ENCODE measurements around the gene CPSF3. TPM values are rescaled to one million over a fixed set of nuclear protein-coding genes. Genes with fewer than 3 reads are reported as not detected.
"Not testable (repeated sequence)": the region's sequence is repeated elsewhere in the genome, so short reads cannot be mapped to it uniquely, and the experiment has no call there.

CPSF3 gene
- total and polyA plus RNA-seq, 2 experiments from 2014 or later = 39.6 to 40.3 TPM

DNA sequence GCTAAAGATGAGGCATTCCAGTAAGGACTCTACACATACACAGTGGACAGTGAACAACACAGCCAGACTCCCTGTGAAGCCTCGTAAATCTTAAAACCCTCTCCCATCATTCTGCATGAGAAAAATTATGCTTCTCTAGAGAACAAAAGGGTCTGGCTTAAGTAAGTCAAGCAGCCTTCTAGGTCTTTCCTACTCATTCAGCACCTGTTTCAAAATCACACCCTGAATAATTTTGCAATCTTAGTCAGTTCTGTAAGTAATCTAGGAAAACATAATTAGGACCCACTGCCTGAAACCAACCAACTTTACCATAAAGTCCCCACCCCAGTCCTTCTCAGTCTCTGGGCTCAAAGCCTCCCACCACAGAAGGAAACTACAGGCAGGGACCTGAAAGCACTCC, 70.6 kb downstream of the CPSF3 start:
- no peaks in the 10 kb centered on the region for H3K9me2 ChIP-seq (ENCODE audit: insufficient read depth)
- peaks cover 51% of the 10 kb centered on the region for H3K36me3 ChIP-seq (ENCODE audit: low read depth)
- no peak overlapping the region for H2AFZ ChIP-seq
- no peak overlapping the region for H3K9ac ChIP-seq
- WGBS, 2 experiments (ENCODE audit: low coverage in 1 of 2, low lambda C conversion rate in 2 of 2, missing lambda C conversion rate in 2 of 2) = 76 to 79% methylated on average over 1 of the region's 1 CpG
- H4K20me1 ChIP-seq (ENCODE audit: insufficient read depth) = no peaks in the 10 kb centered on the region
- no peaks in the 10 kb centered on the region for H3K9me3 ChIP-seq (ENCODE audit: low read depth)
- H3F3A ChIP-seq (ENCODE audit: insufficient read depth) = peaks cover 37% of the 10 kb centered on the region
- no peak overlapping the region for H3K4me3 ChIP-seq
- H3K4me2 ChIP-seq (ENCODE audit: unreplicated experiment) = no peak overlapping the region
- TF ChIP-seq EZH2 (IDR thresholded peaks at IDR 0.05; ENCODE audit: insufficient read depth, poor library complexity, severe bottlenecking) = no peak
- TF ChIP-seq EZH2phosphoT487 (IDR thresholded peaks at IDR 0.05; ENCODE audit: insufficient read depth, low read depth) = no peak
- no peaks in the 10 kb centered on the region for H3K27me3 ChIP-seq (replicated peaks; ENCODE audit: insufficient read depth)
- 0 out of 2 replicates have a peak, but pooled peaks cover 20% of the 10 kb centered on the region for H3K79me2 ChIP-seq (ENCODE audit: insufficient read depth)
- no peak overlapping the region for H3K27ac ChIP-seq
- peaks cover 23% of the 10 kb centered on the region for H3K4me1 ChIP-seq (ENCODE audit: insufficient read depth)
- in situ Hi-C loops (cut with MboI) = no loop called here
- no peak for DNase-seq

GRCh38 chr2:9497017-9497416, 73.6 kb downstream of the CPSF3 start:
- no peaks in the 10 kb centered on the region for H4K20me1 ChIP-seq (ENCODE audit: insufficient read depth)
- no peak overlapping the region for H3K27ac ChIP-seq
- peaks cover 29% of the 10 kb centered on the region; the same call in 1 of the 2 replicates for H3K79me2 ChIP-seq (ENCODE audit: insufficient read depth)
- H3K36me3 ChIP-seq (ENCODE audit: low read depth) = peaks cover 56% of the 10 kb centered on the region
- no peak for DNase-seq
- no peak overlapping the region for H2AFZ ChIP-seq
- H3K4me2 ChIP-seq (ENCODE audit: unreplicated experiment) = no peak overlapping the region
- H3K9me2 ChIP-seq (ENCODE audit: insufficient read depth) = no peaks in the 10 kb centered on the region
- no peaks in the 10 kb centered on the region for H3K27me3 ChIP-seq (replicated peaks; ENCODE audit: insufficient read depth)
- peaks cover 18% of the 10 kb centered on the region for H3K4me1 ChIP-seq (ENCODE audit: insufficient read depth)
- no peaks in the 10 kb centered on the region for H3K9me3 ChIP-seq (ENCODE audit: low read depth)
- H3K4me3 ChIP-seq = no peak overlapping the region
- H3F3A ChIP-seq (ENCODE audit: insufficient read depth) = peaks cover 25% of the 10 kb centered on the region
- WGBS, 2 experiments (ENCODE audit: low coverage in 1 of 2, low lambda C conversion rate in 2 of 2, missing lambda C conversion rate in 2 of 2) = 96 to 100% methylated on average over 4 of the region's 4 CpGs
- no peak overlapping the region for H3K9ac ChIP-seq
- TF ChIP-seq EZH2 (IDR thresholded peaks at IDR 0.05; ENCODE audit: insufficient read depth, poor library complexity, severe bottlenecking) (no peak), EZH2phosphoT487 (IDR thresholded peaks at IDR 0.05; ENCODE audit: insufficient read depth, low read depth) (no peak)
- in situ Hi-C loops (cut with MboI) = no loop called here

DNA sequence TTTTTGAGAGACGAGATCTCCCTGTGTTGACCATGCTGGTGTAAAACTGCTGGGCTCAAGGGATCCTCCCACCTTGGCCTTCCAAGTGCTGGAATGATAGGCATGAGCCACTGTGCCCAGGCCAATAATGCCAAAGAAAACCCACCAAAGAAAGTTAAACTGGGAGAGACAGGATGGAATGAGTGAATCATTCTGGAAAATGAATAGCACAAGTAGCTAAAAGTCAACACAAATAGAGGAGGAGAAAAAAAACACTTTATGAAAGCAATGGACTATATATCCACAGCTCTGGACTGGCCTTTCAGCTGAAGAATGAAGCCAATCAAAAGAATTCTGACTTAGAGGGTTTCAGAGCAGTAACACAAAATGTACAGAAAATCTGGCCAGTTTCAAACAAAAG, 74.8 kb downstream of the CPSF3 start:
- no peak overlapping the region for H3K4me3 ChIP-seq
- H3K27ac ChIP-seq = peak overlapping the region; percentile 14
- peak overlapping the region; percentile 62 for H3K4me2 ChIP-seq (ENCODE audit: unreplicated experiment)
- no peak for TF ChIP-seq EZH2 (IDR thresholded peaks at IDR 0.05; ENCODE audit: insufficient read depth, poor library complexity, severe bottlenecking)
- TF ChIP-seq EZH2phosphoT487 (IDR thresholded peaks at IDR 0.05; ENCODE audit: insufficient read depth, low read depth) = no peak
- peaks cover 13% of the 10 kb centered on the region for H3K4me1 ChIP-seq (ENCODE audit: insufficient read depth)
- peaks cover 14% of the 10 kb centered on the region for H3F3A ChIP-seq (ENCODE audit: insufficient read depth)
- H3K9me2 ChIP-seq (ENCODE audit: insufficient read depth) = no peaks in the 10 kb centered on the region
- H3K9me3 ChIP-seq (ENCODE audit: low read depth) = no peaks in the 10 kb centered on the region
- H2AFZ ChIP-seq = no peak overlapping the region
- no peaks in the 10 kb centered on the region for H4K20me1 ChIP-seq (ENCODE audit: insufficient read depth)
- H3K9ac ChIP-seq = no peak overlapping the region
- H3K79me2 ChIP-seq (ENCODE audit: insufficient read depth) = peaks cover 24% of the 10 kb centered on the region; the same call in 1 of the 2 replicates
- no peaks in the 10 kb centered on the region for H3K27me3 ChIP-seq (replicated peaks; ENCODE audit: insufficient read depth)
- in situ Hi-C loops (cut with MboI) = no loop called here
- peak; percentile 43 for DNase-seq
- peaks cover 44% of the 10 kb centered on the region for H3K36me3 ChIP-seq (ENCODE audit: low read depth)
- WGBS, 2 experiments (ENCODE audit: low coverage in 1 of 2, low lambda C conversion rate in 2 of 2, missing lambda C conversion rate in 2 of 2) = 57 to 64% methylated on average over 1 of the region's 1 CpG

GRCh38 chr2:9508931-9509330, 85.5 kb downstream of the CPSF3 start:
- Histone ChIP-seq H3K9me3 (ENCODE audit: low read depth) (no peaks in the 10 kb centered on the region), H3F3A (ENCODE audit: insufficient read depth) (0 out of 2 replicates have a peak, but pooled peaks cover 8% of the 10 kb centered on the region), H3K27ac (no peak overlapping the region), H3K4me2 (ENCODE audit: unreplicated experiment) (no peak overlapping the region), H4K20me1 (ENCODE audit: insufficient read depth) (no peaks in the 10 kb centered on the region), H3K4me3 (no peak overlapping the region), H3K36me3 (ENCODE audit: low read depth) (peaks cover 55% of the 10 kb centered on the region), H3K4me1 (ENCODE audit: insufficient read depth) (no peaks in the 10 kb centered on the region), H3K79me2 (ENCODE audit: insufficient read depth) (peaks cover 4% of the 10 kb centered on the region; the same call in 1 of the 2 replicates), H3K9me2 (ENCODE audit: insufficient read depth) (no peaks in the 10 kb centered on the region), H3K27me3 (replicated peaks; ENCODE audit: insufficient read depth) (no peaks in the 10 kb centered on the region), H3K9ac (no peak overlapping the region), H2AFZ (no peak overlapping the region)
- in situ Hi-C loops (cut with MboI) = no loop called here
- DNase-seq = no peak
- WGBS, 2 experiments (ENCODE audit: low coverage in 1 of 2, low lambda C conversion rate in 2 of 2, missing lambda C conversion rate in 2 of 2) = 0 to 9% methylated on average over 1 of the region's 1 CpG
- TF ChIP-seq EZH2 (IDR thresholded peaks at IDR 0.05; ENCODE audit: insufficient read depth, poor library complexity, severe bottlenecking) = no peak
- no peak for TF ChIP-seq EZH2phosphoT487 (IDR thresholded peaks at IDR 0.05; ENCODE audit: insufficient read depth, low read depth)

GRCh38 chr2:9513946-9514345, 90.5 kb downstream of the CPSF3 start:
- H3K9ac ChIP-seq; H2AFZ ChIP-seq; H3K4me1 ChIP-seq (ENCODE audit: insufficient read depth); H3K9me3 ChIP-seq (ENCODE audit: low read depth); H4K20me1 ChIP-seq (ENCODE audit: insufficient read depth); H3K27ac ChIP-seq; H3K4me2 ChIP-seq (ENCODE audit: unreplicated experiment); H3K79me2 ChIP-seq (ENCODE audit: insufficient read depth); in situ Hi-C loops (cut with MboI); H3K27me3 ChIP-seq (replicated peaks; ENCODE audit: insufficient read depth); H3F3A ChIP-seq (ENCODE audit: insufficient read depth); H3K4me3 ChIP-seq; DNase-seq; H3K9me2 ChIP-seq (ENCODE audit: insufficient read depth): not testable (repeated sequence)
- 82 to 97% methylated on average over 3 of the region's 3 CpGs for WGBS, 2 experiments (ENCODE audit: low coverage in 1 of 2, low lambda C conversion rate in 2 of 2, missing lambda C conversion rate in 2 of 2)
- peaks cover 37% of the 10 kb centered on the region for H3K36me3 ChIP-seq (ENCODE audit: low read depth)

Data from GM23248 (cell line).